ENCODE results near the gene PSMA2. TPM values are rescaled to one million over a fixed set of nuclear protein-coding genes. Genes with fewer than 3 reads are reported as not detected.

The PSMA2 gene
- total RNA-seq, 4 donors from 2014 or later: 26.3 to 86.7 (median 48.7) TPM

DNA sequence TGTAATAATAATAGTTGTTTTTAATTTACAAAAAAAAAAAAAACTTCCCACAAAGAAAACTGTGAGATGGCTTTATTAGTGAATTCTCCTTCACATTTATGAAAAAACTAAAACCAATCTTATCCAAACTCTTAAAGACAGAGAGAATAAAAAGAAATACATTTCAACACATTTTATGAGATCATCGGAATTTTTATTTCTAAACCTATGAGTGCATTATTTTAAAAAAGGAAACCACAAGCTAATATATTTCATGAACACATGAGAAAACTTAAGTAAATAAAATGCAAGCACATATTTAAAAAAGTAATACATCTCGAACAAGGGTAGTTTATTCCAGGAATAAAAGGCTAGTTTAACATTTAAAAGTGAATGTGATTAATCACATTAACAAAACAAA is 51.6 kb downstream of the PSMA2 start:
- Histone ChIP-seq H3K27me3 (no peaks in the 10 kb centered on the region), H3K27ac (no peak overlapping the region), H3K36me3 (no peaks in the 10 kb centered on the region), H3K4me1 (no peaks in the 10 kb centered on the region), H3K9me3 (no peaks in the 10 kb centered on the region), H3K4me3 (no peak overlapping the region)
- 72 to 80% methylated on average over 2 of the region's 2 CpGs for WGBS, 2 donors
- DNase-seq (ENCODE audit: low spot score in 2 of 2): no peak
- TF ChIP-seq EP300 (IDR thresholded peaks at IDR 0.05): no peak

DNA sequence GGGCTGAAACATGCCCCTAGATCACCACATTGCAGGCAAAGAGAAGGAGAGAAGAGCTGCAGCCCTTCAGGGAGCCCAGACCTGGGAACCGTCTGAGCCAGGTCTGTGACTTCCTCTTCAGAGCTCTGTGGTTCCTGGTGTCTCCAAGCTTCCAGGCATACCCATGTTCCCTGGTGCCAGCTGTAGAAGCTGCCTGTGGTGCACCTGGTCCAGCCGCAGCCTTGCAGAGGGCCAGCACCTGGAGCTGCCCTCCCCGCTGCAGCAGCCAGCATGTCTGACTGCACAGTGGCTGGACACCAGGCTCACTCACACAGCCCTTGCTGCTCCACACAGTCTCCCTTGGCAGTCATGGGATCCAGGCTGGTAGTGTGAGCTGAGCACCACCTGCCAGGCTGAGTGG is 53.7 kb downstream of the PSMA2 start:
- no peak for DNase-seq (ENCODE audit: low spot score in 2 of 2)

GRCh38 chr7:42877862-42878261 is 54.1 kb downstream of the PSMA2 start:
- Histone ChIP-seq H3K36me3 (no peaks in the 10 kb centered on the region), H3K27ac (no peak overlapping the region), H3K4me3 (no peak overlapping the region), H3K9me3 (no peaks in the 10 kb centered on the region), H3K27me3 (no peaks in the 10 kb centered on the region), H3K4me1 (no peaks in the 10 kb centered on the region)
- DNase-seq (ENCODE audit: low spot score in 2 of 2): no peak
- no peak for TF ChIP-seq CTCF (IDR thresholded peaks at IDR 0.05)
- no peak for TF ChIP-seq EP300 (IDR thresholded peaks at IDR 0.05)
- no peak for TF ChIP-seq POLR2A (IDR thresholded peaks at IDR 0.05)
- 58 to 72% methylated on average over 2 of the region's 2 CpGs for WGBS, 2 donors

More for the DNA sequence above, 53.7 kb downstream of the PSMA2 start:
- Histone ChIP-seq H3K4me3 (no peak overlapping the region), H3K36me3 (no peaks in the 10 kb centered on the region), H3K4me1 (no peaks in the 10 kb centered on the region), H3K9me3 (no peaks in the 10 kb centered on the region), H3K27ac (no peak overlapping the region), H3K27me3 (no peaks in the 10 kb centered on the region)
- TF ChIP-seq CTCF (IDR thresholded peaks at IDR 0.05) (no peak), POLR2A (IDR thresholded peaks at IDR 0.05) (no peak), EP300 (IDR thresholded peaks at IDR 0.05) (no peak)
- 81 to 95% methylated on average over 2 to 3 of the region's 3 CpGs for WGBS, 2 donors

- Histone ChIP-seq H3K36me3 (no peaks in the 10 kb centered on the region), H3K27ac (no peak overlapping the region), H3K27me3 (no peaks in the 10 kb centered on the region), H3K4me1 (no peaks in the 10 kb centered on the region), H3K4me3 (no peak overlapping the region), H3K9me3 (no peaks in the 10 kb centered on the region)
- 34 to 38% methylated on average over 5 of the region's 5 CpGs for WGBS, 2 donors
- TF ChIP-seq EP300 (IDR thresholded peaks at IDR 0.05): no peak
- TF ChIP-seq CTCF (IDR thresholded peaks at IDR 0.05): peak; percentile 63 to 80 (median 76)
- DNase-seq (ENCODE audit: low spot score in 2 of 2): peak; percentile 30 to 70
Measured at GRCh38 chr7:42876182-42877068, 55.5 kb downstream of the PSMA2 start.

DNA sequence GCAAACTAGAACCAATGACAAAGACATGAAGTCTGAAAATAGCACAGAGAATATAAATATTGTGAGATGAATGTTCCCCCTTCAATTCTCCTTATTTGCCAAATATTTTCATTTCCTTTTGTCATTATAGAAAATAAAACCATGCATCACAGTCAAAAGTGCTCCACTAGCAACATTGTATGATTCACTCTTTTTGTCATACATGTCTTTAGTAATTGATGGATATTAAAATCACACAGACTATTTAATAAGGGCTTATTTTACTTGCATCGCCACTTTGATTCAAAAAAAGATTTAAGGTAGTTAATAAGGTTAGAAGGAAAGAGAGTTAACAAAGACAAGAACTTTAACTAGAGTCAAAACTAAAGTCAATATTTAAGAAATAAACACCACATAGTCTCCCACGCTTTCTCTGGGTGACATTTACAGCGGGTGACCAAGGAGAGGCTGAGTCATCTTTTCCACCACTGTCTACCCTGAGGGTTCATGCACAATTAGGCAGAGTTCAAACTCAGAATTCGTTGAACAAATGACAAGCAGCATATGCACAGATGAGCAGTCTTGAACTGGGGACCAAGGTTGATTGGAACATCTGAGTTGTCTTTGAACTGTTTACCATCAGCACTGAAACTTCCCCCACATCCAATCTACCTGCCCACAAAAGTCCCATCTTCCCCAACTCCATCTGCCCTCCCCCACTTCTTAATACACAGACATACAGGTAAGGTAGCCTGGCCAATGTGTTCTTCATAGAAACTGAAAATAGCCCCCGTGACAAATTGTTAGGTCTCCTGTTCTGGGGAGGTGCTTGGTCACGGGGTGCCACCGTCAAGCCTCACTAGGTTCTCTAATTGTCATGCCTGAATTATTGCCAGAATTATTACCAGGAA is 62.6 kb downstream of the PSMA2 start:
- TF ChIP-seq CTCF (IDR thresholded peaks at IDR 0.05) (no peak), EP300 (IDR thresholded peaks at IDR 0.05) (no peak), POLR2A (IDR thresholded peaks at IDR 0.05) (no peak)
- Histone ChIP-seq H3K4me1 (no peaks in the 10 kb centered on the region), H3K27me3 (no peaks in the 10 kb centered on the region), H3K36me3 (no peaks in the 10 kb centered on the region), H3K4me3 (no peak overlapping the region), H3K9me3 (peaks cover 0 to 9% (median 0%) of the 10 kb centered on the region in 4 donors), H3K27ac (no peak overlapping the region)
- WGBS, 2 donors: 69 to 71% methylated on average over 7 of the region's 7 CpGs
- DNase-seq (ENCODE audit: low spot score in 2 of 2): no peak
